ENCODE data around the gene NMT1. TPM values are rescaled to one million over a fixed set of nuclear protein-coding genes. Genes with fewer than 3 reads are reported as not detected.

Gene NMT1
- total RNA-seq, 1 experiment from 2014 or later = 173 TPM

GRCh38 chr17:45137561-45138305 is 76.6 kb downstream of the NMT1 start:
- Histone ChIP-seq H3K4me3 (replicated peaks in 1 of 2; ENCODE audit: low read depth in 1 of 2, low read length in 2 of 2) (no peak overlapping the region), H4K20me1 (ENCODE audit: insufficient read depth) (no peaks in the 10 kb centered on the region), H3K36me3 (ENCODE audit: control insufficient read depth in 1 of 2, insufficient read depth in 2 of 2, low read length in 2 of 2) (no peaks in the 10 kb centered on the region), H3K27ac (ENCODE audit: low read depth, low read length) (no peak overlapping the region), H3K79me2 (ENCODE audit: insufficient read depth, low read length) (no peaks in the 10 kb centered on the region), H3K9me2 (ENCODE audit: insufficient read depth) (no peaks in the 10 kb centered on the region), H3K4me1 (ENCODE audit: control insufficient read depth in 1 of 2, insufficient read depth in 2 of 2, low read length in 2 of 2) (peaks cover 5 to 26% of the 10 kb centered on the region in 2 experiments; a peak in 2 of 4 replicates), H3K9me3 (ENCODE audit: control insufficient read depth in 1 of 2, insufficient read depth in 1 of 2, low read depth in 1 of 2, low read length in 2 of 2) (no peaks in the 10 kb centered on the region), H3K27me3 (ENCODE audit: insufficient read depth, low read length) (no peaks in the 10 kb centered on the region), H2AFZ (ENCODE audit: low read depth, low read length, poor library complexity, severe bottlenecking) (no peak overlapping the region), H3K9ac (ENCODE audit: low read length) (no peak overlapping the region), H3K4me2 (ENCODE audit: low read length) (no peak overlapping the region)
- no TSS peak for BruUV-seq (replicated peaks)
- ATAC-seq = no peak
- RAD21 ChIA-PET (ENCODE audit: low non-redundant PET in 1 of 2, low total read pairs in 2 of 2, uncharacterized antibody in 2 of 2, unreplicated experiment in 2 of 2) = interaction anchor here in 1 of 2 experiments (0.6 kb wide), 1 partner anchor 170 kb away, joined by 5 read pairs; the partner anchor contains the start of gene C1QL1
- intact Hi-C loops (cut with micrococcal nuclease) = loop anchor here (10.0 kb wide), 2 partner anchors 247 to 363 kb away; no protein-coding TSS in a partner anchor
- CTCF ChIA-PET = interaction anchor here (2.2 to 3.5 kb wide), 2 partner anchors 11 to 60 kb away, joined by 10 to 131 read pairs; partner anchors contain the start of gene HEXIM1
- POLR2A ChIA-PET = no interaction called here
- TF ChIP-seq ZFX (IDR thresholded peaks at IDR 0.05) = no peak
- no peak for TF ChIP-seq REST (IDR thresholded peaks at IDR 0.05; ENCODE audit: low read depth)
- no peak for TF ChIP-seq ATF3 (IDR thresholded peaks at IDR 0.05)
- TF ChIP-seq JUND (IDR thresholded peaks at IDR 0.05) = no peak
- TF ChIP-seq EGR1 (IDR thresholded peaks at IDR 0.05; ENCODE audit: low read depth) = no peak
- no peak for TF ChIP-seq ZBTB33 (IDR thresholded peaks at IDR 0.05; ENCODE audit: extremely low read depth, insufficient replicate concordance, low read length)
- no peak for TF ChIP-seq FOSL1 (IDR thresholded peaks at IDR 0.05; ENCODE audit: low read depth)
- TF ChIP-seq TCF7L2 (IDR thresholded peaks at IDR 0.05; ENCODE audit: borderline replicate concordance, extremely low read depth, insufficient read depth, insufficient read length) = no peak
- no peak for TF ChIP-seq ZNF274 (IDR thresholded peaks at IDR 0.05; ENCODE audit: low read depth, low read length)
- TF ChIP-seq RAD21 (IDR thresholded peaks at IDR 0.05; ENCODE audit: low read depth) = no peak
- TF ChIP-seq EZH2phosphoT487 (IDR thresholded peaks at IDR 0.05; ENCODE audit: borderline replicate concordance) = no peak
- TF ChIP-seq POLR2AphosphoS5 (IDR thresholded peaks at IDR 0.05; ENCODE audit: low read depth, low read length) = no peak
- no peak for TF ChIP-seq SIN3A (IDR thresholded peaks at IDR 0.05; ENCODE audit: low read depth)
- no peak for TF ChIP-seq SP1 (IDR thresholded peaks at IDR 0.05; ENCODE audit: low read depth)
- DNase-seq (ENCODE audit: low read depth, low spot score) = no peak

Data from HCT116 (cell line).